Esophagus mucosa (tissue), 1 donor: ENCODE measurements around the gene NAGLU. TPM values are rescaled to one million over a fixed set of nuclear protein-coding genes. Genes with fewer than 3 reads are reported as not detected.
"Not testable (repeated sequence)": the region's sequence is repeated elsewhere in the genome, so short reads cannot be mapped to it uniquely, and the experiment has no call there.

Experiments
- ATAC-seq: fragments of 200-7000 bp; cut with Tn5 transposase; one replicate; pipeline ENCODE4 v1.9.1; 2020
- total RNA-seq: library from RNA; stranded (reverse); gene quantifications from one replicate; pipeline ENCODE4 v1.2.4, GENCODE V29; 2023
- donor health status: DM: yes; HTN: yes; CAD: no.

NAGLU gene
- total RNA-seq, 1 donor from 2014 or later = 13.3 TPM

DNA sequence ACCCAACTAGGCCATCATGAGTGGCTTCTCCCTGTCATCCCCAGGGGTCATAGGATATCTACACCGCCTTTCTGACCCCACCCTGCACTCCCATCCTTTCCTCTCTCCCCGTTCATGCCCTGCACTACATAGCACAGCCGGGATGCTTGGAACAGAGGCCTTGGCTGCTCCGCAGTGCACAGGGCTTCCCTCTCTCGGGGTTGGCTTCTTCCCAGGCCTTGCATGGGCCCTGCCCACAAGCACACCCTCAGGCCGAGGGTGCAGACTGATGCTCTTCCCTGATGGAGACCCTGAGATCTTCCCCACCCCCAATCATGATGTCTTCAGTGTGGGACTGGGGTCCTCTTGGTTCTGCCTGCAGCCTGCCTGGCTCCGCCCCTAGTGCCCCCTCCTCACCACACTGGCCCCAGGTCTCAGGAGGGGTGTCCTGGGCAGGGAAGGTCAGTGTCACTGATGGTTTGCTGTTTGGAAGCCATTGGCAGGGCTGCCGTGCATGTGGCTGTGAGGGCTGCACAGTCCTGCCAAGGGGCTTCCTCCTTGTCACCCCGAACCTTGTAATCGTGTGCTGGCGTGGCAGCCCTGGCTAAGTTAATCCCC lies 14.3 kb upstream of the NAGLU start:
- no peak for ATAC-seq

DNA sequence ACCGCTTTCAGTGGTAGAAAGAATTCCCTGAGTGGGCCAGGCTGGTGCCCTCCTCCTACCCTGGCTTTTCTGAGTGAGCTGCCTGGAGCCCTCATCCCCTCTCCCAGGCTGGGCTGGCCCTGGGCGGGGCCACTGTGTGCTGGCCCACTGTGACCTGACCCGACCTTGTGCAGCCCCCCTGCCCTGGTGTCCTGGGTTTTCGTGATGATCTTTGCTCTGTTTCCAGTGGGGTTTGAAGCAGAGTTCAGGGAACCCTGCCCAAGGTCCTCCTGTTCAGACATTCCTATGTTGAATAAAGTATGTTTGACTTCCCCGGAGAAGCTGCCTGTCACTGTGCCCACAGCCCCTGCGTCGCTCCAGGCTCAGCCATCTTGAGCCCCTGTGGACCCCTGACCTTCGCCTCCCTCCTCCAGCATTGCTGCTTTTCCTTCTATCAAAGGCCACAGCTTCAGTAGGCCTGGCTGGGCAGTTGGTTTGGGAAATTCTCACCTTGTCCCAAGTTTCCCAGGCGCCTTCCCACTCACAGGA lies 13.7 kb upstream of the NAGLU start:
- ATAC-seq = no peak

DNA sequence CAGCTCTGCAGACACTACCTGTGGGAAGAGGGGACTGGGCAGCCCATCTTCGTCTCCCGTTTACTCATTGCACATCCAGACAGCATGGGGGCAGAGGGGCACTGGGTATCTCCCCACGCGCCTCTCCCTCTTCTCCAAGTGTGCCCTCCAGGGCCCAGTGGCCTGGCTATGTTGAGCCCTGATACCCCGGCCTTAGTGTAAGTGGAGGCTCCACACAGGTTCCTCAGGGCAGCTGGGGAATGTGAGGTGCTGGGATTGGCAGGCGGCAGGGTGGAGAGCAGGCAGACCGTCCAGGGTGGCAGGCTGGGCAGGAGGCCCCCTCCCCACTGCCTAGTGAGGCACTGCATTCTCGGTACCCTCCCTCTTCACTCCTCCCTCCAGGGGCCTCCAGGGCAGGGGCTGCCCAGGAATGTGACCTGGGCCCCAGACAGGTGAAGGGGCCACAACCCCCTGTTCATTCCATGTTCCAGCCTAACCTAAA lies 13.2 kb upstream of the NAGLU start:
- no peak for ATAC-seq

DNA sequence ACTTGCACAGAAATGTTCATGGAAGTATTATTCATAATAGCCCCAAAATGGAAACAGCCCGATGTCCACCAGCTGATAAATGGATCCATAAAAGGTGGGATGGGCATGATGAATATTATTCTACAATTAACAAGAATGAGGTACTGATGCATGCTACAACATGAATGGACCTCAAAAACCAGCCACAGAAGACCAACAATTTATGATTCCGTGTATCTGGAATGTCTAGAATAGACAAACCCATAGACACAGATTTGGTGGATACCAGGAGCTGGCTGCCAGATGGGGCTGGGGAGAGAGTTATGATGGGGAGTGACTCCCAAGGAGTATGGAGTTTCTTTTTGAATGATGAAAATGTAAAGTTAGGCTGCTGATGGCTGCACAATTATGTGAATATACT lies 10.8 kb upstream of the NAGLU start:
- ATAC-seq = no peak

DNA sequence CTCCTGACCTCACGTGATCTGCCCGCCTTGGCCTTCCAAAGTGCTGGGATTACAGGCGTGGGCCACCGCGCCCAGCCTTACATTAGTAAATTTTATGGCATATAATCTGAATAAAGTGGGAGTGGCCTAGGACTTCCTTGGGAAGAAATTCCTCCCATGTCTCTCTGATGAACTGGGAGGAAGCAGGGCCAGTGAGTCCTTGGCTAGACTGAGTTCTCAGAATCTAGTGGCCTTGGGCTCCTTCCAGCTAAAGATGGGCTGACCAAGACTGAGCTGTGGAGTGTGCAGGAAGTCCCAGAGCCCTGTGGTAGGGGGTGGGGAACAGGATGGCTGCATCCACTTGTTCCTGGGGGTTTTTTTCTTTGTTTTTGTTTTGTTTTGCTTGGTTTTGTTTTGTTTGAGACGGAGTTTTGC lies 10.0 kb upstream of the NAGLU start:
- ATAC-seq = no peak

DNA sequence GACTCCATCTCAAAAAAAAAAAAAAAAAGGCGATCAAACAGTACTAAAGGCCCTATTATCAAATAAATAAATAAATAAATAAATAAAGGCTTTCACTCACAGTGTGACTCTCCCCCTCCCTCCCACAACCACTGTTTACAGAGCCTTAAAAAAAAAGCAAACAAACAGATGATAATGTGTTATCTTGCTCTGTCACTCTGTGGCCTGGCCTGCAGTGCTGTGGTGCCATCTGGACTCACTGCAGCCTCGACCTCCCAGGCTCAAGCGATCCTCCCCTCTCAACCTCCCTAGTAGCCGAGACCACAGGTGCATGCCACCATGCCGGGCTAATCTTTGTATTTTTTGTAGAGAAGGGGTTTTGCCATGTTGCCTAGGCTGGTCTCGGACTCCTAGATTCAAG lies 8.1 kb upstream of the NAGLU start:
- no peak for ATAC-seq

DNA sequence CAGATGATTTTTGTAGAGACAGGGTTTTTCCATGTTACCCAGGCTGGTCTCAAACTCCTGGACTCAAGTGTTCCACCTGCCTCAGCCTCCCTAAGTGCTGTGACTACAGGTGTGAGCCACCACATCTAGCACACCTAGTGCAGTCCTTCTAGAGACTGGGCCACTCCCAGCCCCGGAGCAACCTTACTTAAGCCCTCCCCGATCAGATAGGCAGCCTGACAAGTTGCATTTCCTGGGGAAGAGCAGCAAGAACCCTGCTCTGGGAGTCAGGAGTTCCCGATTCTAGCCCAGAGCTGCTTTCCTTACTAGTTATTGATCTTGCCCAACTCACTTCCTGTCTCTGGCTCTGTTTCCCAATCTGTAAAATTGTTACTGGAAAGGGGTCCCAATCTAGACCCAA lies 7.0 kb upstream of the NAGLU start:
- ATAC-seq = no peak

DNA sequence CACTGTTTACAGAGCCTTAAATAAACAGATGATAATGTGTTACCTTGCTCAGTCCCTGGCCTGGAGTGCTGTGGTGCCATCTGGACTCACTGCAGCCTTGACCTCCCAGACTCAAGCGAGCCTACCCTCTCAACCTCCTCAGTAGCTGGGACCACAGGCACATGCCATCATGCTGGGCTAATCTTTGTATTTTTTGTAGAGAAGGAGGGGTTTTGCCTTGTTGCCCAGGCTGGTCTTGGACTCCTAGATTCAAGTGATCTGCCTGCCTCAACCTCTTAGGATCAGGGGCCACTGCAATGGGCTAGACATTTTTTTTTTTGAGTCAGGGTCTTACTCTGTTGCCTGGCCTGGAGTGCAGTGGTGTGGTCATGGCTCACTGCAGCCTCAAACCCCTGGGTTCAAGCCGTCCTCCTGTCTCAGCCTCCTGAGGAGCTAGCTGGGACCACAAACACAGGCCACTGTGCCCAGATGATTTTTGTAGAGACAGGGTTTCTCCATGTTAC lies 5.0 kb upstream of the NAGLU start:
- no peak for ATAC-seq

DNA sequence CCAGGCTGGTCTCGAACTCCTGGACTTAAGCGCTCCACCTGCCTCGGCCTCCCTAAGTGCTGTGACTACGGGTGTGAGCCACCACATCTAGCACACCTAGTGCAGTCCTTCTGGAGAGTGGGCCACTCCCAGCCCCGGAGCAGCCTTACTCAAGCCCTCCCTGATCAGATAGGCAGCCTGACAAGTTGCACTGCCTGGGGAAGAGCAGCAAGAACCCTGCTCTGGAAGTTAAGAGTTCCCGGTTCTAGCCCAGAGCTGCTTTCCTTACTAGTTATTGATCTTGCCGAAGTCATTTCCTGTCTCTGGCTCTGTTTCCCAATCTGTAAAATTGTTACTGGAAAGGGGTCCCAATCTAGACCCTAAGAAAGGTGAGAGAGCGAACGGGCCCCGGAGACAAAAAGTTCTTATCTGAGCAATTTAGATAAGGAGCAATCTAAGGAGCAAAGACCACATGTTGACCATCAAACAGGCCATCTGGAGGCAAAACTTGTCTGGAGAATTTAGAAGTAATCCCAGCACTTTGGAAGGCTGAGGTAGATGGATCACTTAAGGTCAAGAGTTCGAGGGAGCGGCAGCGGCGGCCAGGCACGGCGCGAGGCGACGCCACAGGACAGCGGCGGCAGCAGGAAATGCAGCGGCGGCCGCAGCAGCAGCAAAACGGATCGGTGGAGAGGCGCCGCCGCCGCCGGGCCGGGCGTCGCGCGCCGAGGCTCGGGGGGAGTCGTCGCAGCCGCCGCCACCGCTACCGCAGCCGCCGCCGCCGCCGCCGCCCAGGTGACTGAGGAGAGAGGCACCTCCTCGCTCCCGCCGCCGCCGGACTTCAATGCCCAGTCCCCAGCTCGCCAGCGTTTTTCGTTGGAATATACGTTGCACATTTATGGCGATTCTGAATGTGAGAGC lies 4.3 kb upstream of the NAGLU start:
- peak; percentile 13 for ATAC-seq

DNA sequence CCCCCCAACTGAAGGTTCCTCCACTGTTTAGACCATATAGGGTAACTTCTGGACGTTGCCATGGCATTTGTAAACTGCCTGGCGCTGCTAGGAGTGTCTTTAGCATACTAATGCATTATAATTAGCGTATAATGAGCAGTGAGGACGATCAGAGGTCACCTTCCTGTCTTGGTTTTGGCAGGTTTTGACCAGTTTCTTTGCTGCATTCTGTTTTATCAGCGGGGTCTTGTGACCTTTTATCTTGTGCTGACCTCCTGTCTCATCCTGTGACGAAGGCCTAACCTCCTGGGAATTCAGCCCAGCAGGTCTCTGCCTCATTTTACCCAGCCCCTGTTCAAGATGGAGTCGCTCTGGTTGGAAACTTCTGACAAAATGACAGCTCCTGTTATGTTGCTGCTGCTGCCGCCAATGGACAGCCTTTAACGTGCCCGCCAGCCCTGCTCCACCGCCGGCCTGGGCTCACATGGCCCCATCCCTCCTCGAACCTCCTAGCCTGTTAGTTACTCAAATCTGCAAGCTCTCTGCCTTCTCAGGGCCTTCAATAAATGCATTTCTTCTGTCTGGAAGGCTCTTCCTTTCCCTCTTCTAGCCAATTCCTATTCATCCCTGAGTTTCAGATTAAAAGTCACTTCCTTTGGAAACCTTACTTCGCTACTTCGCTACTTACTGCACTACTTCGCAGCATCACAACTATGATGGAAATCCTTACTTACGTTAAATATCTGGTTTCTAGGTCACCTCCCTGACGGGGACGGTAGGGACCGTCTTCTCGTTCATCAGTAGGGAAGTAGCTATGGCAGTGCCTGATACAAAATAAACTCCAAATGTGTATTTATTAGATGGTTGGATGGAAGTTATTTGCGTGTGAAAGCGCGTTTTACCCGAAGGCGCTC lies 640 bp upstream of the NAGLU start:
- ATAC-seq = no peak

DNA sequence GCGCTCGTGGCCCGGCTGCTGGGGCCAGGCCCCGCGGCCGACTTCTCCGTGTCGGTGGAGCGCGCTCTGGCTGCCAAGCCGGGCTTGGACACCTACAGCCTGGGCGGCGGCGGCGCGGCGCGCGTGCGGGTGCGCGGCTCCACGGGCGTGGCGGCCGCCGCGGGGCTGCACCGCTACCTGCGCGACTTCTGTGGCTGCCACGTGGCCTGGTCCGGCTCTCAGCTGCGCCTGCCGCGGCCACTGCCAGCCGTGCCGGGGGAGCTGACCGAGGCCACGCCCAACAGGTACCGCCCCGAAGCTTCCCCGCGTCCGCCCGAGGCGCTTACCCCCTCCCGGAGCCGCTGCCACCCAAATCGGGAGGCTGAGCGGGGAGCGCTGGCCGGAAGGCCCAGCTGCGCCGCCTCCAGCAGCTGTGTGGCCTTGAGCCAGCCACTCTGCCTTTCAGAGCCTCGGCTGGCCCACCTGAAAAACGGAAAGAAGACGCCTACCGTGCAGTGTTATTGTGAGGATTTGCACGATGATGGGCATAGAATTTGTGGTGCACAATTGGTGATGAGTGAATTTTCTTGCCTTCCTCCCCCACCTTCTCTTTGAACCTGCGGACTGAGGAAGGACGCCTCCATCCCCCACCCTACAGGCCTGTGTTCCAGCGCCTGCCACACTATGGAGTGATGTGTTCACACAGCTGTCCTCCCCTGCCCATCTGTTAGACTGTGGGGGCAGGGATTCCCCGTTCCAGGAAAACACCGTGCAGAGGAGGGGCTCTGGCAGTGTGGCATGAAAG lies 523 bp downstream of the NAGLU start:
- ATAC-seq = peak; percentile 64

DNA sequence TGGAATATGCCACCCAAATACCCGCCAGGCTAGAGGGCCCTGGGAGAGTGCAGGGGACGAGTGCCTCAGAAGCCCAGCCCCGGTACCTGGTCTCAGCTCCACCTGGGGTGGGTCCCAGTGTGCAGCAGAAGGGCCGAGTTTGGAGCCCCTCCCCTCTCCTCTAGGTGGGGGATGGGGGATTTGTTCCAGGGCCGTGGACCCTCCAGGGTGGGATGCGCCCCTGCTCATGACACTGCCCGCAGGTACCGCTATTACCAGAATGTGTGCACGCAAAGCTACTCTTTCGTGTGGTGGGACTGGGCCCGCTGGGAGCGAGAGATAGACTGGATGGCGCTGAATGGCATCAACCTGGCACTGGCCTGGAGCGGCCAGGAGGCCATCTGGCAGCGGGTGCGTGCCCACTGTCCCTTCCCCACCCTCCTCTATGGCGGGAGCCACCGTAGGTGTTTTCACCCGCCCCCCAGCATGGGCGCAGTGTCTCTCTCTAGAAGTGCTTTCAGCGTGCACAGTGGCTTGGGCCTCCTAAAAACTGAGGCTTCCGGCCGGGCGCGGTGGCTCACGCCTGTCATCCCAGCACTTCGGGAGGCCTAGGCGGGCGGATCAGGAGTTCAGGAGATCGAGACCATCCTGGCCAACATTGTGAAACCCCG lies 1.2 kb downstream of the NAGLU start:
- peak; percentile 8 for ATAC-seq

DNA sequence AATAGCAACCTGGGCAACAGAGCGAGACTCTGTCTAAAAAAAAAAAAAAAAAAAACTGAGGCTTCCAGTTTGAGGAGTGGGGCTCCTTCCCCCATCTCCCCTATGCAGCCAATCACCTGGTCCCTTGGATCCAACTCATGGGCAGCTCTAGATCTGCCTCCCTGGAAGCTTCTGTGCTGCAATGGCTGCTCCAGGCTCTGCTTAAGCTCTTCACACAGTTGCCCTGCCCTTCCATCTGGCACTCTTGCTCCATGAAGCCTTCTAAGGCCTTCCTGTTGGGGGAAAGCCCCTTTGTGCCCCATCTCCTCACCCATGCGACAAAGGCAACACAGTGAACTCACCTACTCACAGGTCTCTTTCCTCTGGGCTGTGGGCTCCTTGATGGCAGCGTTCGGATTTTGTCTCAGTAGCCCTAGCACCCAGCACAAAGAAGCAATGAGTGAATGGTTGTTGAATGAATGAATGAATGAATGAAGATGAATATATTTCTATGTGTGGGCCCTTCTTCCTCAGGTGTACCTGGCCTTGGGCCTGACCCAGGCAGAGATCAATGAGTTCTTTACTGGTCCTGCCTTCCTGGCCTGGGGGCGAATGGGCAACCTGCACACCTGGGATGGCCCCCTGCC lies 1.9 kb downstream of the NAGLU start:
- no peak for ATAC-seq

DNA sequence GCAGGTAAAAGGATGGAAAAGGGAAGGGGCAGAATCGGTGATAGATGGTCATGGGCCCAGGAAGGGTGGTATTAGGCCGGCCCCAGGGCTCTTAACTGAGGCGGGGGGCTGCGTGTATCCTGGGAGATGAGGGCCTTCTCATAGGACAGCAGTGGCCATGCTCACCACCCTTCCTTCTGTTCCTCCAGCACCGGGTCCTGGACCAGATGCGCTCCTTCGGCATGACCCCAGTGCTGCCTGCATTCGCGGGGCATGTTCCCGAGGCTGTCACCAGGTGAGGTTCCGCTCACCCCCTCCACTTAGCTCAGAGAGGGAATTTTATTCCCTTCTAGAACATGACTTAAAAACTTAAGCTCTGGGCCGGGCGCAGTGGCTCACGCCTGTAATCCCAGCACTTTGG lies 2.4 kb downstream of the NAGLU start:
- no peak for ATAC-seq

DNA sequence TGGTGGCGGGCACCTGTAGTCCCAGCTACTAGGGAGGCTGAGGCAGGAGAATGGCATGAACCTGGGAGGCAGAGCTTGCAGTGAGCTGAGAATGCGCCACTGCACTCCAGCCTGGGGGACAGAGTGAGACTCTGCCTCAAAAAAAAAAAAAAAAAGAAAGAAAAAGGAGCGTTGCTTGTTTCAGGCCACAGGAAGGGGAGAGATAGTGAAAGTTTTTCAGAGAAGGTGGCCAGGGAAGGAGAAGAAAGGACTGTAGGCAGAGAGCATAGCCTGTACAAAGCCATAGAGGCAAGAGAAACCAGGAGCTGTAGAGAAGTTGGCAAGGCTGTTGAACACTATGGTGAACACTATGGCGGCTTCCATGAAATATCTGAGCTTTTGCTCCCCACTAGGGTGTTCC lies 4.5 kb downstream of the NAGLU start:
- ATAC-seq = not testable (repeated sequence)

DNA sequence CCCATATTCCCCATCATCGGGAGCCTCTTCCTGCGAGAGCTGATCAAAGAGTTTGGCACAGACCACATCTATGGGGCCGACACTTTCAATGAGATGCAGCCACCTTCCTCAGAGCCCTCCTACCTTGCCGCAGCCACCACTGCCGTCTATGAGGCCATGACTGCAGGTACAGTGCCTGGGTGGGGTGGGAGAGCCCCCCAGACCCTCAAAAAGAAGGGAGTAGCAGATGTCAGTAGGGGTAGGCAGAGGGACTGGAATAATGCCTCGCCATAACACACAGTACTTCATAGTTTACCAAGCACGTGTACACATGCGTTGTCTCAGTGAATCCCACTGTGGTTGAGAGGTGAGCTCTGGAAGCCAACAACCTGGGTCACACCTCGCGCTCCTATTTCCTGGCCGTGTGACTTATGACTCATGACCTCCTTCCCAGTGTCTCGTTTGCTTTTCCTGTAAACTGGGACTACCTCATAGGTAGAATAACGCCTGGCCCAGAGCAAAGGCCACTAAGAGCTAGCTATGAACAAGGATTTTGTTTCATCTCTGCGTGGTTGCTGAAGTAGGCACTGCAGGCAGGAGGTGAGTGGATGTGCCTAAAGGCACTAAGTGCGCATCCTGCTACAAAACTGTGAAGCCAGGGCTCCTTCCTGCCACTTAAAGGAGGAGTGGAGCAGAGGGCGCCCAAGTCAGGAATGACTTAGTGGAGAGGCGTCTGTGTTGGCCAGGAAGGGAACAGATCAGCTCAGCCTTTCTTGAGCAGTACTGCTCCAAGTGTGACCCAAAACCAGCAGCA lies 5.2 kb downstream of the NAGLU start:
- ATAC-seq = peak; percentile 43

DNA sequence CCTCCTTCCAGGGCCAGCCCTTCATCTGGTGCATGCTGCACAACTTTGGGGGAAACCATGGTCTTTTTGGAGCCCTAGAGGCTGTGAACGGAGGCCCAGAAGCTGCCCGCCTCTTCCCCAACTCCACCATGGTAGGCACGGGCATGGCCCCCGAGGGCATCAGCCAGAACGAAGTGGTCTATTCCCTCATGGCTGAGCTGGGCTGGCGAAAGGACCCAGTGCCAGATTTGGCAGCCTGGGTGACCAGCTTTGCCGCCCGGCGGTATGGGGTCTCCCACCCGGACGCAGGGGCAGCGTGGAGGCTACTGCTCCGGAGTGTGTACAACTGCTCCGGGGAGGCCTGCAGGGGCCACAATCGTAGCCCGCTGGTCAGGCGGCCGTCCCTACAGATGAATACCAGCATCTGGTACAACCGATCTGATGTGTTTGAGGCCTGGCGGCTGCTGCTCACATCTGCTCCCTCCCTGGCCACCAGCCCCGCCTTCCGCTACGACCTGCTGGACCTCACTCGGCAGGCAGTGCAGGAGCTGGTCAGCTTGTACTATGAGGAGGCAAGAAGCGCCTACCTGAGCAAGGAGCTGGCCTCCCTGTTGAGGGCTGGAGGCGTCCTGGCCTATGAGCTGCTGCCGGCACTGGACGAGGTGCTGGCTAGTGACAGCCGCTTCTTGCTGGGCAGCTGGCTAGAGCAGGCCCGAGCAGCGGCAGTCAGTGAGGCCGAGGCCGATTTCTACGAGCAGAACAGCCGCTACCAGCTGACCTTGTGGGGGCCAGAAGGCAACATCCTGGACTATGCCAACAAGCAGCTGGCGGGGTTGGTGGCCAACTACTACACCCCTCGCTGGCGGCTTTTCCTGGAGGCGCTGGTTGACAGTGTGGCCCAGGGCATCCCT lies 7.4 kb downstream of the NAGLU start:
- no peak for ATAC-seq

DNA sequence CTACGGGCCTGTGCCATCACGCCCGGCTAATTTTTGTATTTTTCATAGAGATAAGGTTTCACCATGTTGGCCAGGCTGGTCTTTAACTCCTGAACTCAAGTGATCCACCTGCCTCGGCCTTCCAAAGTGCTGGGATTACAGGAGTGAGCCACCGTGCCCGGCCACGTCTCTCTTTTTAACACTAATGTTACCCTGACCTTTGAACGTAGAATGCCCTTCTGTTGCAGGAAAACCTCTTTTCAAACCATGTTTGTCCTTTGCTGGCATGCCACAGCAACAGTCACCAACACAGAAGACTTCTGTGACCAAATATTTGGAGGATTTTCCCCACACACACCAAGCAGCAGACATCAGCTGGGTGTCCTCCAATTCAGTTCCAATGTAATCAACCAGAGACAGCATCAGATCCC lies 8.8 kb downstream of the NAGLU start:
- no peak for ATAC-seq
